NCI-H2029 (cell line): ENCODE measurements around the gene ALKBH8.
"Not testable (repeated sequence)": the region's sequence is repeated elsewhere in the genome, so short reads cannot be mapped to it uniquely, and the experiment has no call there.

ENCODE experiments used
- DNase-seq: peaks from one replicate; lab custom pipeline; 2025; lab: John Stamatoyannopoulos, UW

The ALKBH8 gene

GRCh38 chr11:107504981-107505380 is 60.6 kb downstream of the ALKBH8 start:
- no peak for DNase-seq

GRCh38 chr11:107501713-107502112 is 63.8 kb downstream of the ALKBH8 start:
- DNase-seq = no peak

- not testable (repeated sequence) for DNase-seq
Measured at GRCh38 chr11:107497371-107497770, 68.2 kb downstream of the ALKBH8 start.

GRCh38 chr11:107496011-107496410 is 69.5 kb downstream of the ALKBH8 start:
- no peak for DNase-seq

DNA sequence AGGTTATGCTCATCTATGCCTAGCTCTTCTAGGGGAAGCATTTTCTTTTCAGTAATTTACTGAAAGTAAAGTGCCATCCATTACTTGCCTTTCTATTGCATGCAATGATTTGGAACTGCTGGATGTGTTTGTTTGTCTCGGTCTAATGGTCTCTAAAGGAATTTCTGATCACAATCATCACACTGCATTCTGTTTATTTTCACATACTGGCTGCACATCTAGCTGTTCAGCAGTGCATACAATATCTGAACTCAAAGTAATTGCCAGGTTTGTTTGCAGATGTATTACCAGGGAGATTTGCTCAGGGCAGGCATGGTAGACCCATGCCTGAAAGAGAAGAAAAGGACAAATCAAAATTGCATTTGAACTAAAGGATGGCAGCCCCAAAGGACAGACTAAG is 71.5 kb downstream of the ALKBH8 start:
- DNase-seq = no peak

DNA sequence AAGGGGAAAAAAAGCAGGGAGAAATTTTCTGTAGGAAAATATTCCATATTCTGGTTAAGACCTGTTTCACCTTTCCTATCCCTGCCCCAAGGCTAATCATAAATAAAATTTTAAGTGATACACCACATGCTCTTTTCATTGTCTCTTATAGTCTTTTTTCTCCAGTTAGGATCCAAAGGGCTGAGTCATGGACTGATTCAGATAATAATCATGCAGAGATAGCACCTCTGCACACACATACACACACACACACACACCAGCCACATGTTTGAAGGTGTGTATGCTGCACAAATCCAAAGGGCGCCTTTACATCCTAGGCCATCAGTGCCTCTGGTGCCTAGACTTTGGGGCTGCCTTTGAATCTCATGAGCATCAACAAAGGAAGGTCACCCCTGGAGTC is 72.4 kb downstream of the ALKBH8 start:
- DNase-seq = no peak

GRCh38 chr11:107490836-107491235 is 74.7 kb downstream of the ALKBH8 start:
- no peak for DNase-seq

DNA sequence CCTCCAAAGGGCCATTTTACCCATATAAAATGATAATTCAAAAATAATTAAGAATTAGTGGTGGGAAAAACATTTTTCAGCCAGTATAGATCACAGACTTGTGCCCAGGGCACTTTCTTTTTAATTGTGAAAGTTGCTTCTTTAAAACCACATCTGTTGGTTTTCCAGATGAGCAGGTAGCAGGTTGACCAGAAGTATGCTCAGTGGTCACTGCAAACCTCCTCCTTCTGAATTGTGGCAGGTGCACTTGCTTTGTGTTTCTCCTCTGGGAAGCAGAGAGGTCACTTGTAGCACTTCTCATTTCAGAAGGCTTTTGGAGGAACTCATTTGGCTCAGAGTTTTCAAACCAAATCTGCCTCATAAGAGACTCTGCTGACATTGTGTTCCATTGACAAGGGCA is 83.3 kb downstream of the ALKBH8 start:
- DNase-seq = no peak

- no peak for DNase-seq
Measured at GRCh38 chr11:107478922-107479321, 86.6 kb downstream of the ALKBH8 start.

GRCh38 chr11:107477820-107478219 is 87.7 kb downstream of the ALKBH8 start:
- DNase-seq = no peak

GRCh38 chr11:107473792-107474191 is 91.7 kb downstream of the ALKBH8 start:
- no peak for DNase-seq

- no peak for DNase-seq
Measured at GRCh38 chr11:107472966-107473365, 92.6 kb downstream of the ALKBH8 start.

GRCh38 chr11:107468596-107468995 is 96.9 kb downstream of the ALKBH8 start:
- DNase-seq = peak; percentile 13

DNA sequence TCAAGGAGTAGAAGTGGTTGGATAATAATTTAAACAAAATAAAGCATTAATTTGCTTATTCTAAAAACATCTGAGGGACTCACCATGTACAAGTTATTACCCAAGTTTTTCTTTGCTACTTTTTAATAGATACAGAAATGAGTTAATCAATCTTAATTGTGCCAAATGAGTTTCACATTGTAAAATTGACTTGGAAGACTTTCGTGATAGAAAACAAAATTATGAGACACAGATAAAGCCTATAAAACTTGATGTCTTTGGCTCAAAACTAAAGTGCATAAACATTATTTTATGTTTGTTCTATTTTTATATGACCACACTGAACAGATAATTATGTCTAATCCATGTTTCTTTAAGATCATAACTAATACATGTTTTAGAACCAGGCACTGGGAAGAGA is 97.8 kb downstream of the ALKBH8 start:
- no peak for DNase-seq

DNA sequence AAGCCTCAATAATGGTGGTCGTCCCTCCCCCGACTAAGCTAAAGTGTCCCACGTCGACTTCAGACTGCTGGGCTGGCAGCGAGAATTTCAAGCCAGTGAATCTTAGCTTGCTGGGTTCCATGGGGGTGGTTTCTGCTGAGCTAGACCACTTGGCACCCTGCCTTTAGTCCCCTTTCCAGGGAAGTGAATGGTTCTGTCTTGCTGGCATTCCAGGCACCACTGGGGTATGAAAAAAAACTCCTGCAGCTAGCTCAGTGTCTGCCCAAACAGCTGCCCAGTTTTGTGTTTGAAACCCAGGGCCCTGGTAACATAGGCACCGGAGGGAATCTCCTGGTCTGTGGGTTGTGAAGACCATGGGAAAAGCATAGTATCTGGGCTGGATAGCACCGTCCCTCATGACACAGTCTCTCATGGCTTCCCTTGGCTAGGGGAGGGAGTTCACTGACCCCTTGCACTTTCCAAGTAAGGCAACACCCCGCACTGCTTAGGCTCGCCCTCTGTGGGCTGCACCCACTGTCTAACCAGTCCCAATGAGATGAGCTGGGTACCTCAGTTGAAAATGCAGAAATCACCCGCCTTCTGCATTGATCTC is 99.2 kb downstream of the ALKBH8 start:
- DNase-seq = not testable (repeated sequence)

DNA sequence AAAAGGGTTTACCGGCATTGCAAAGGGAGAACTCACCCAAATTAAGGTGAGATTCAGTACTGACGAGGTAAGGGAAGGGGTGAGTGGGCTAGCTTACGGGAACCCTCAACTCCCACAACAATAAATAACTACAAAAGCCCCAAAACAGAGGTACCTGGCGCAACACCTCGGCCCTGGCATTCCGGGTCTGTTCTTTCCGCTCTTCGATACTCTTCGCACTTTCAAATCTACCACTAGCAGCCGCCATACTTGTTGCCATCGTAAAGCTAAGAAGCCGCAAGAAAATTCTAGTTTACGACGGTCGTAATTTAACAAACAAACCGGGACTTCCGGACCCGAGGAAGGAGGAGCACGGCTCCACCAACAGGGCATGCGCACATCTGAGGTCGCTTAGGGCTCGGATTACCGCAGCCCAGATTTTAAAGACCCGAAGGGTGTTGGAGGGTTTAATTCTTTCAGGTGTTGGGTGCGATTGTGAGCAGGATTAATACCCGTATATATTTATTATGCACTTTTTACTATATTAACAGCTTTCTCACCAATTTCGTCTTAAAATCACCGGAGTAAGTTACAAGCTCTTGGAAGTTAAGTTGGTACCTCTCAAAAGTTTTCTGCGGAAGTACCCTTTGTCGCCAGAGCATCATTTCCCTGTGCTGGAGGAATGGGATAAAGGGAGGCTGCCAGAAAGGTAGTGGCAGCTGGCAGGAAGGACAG is 107.8 kb downstream of the ALKBH8 start, which contains the start of gene CWF19L2:
TSS of gene CWF19L2 (minus strand) at position 268 of the 714 bp plus-strand sequence. CDS start at position 259, 9 bp downstream.
- peak; percentile 96 for DNase-seq

GRCh38 chr11:107457205-107457557 is 108.4 kb downstream of the ALKBH8 start:
- no peak for DNase-seq

- DNase-seq = no peak
Measured at GRCh38 chr11:107453594-107454286, 111.8 kb downstream of the ALKBH8 start.
